Keratinocyte (primary cell): ENCODE measurements around the gene CHST13. TPM values are rescaled to one million over a fixed set of nuclear protein-coding genes. Genes with fewer than 3 reads are reported as not detected.

ENCODE experiments used
- DNase-seq: peaks from one replicate; pipeline ENCODE4 v3.0.0-alpha.2; 2011; ENCODE audit warnings: low read depth, missing footprints, low spot score
- FAIRE-seq: peaks from 2 replicates; lab custom pipeline; 2011; peaks lifted over from hg19 to GRCh38; lab: Jason Lieb, UNC
- H2AFZ ChIP-seq: 2 replicates; pipeline ENCODE4 v1.6.0; 2012; ENCODE audit warnings: low read length, control low read depth, inconsistent platforms; ENCODE audit not compliant: control insufficient read depth
- H3K27ac ChIP-seq: 2 replicates; pipeline ENCODE4 v1.5.1; 2011; ENCODE audit warnings: low read length; ENCODE audit not compliant: control insufficient read depth, insufficient read depth
- H3K27me3 ChIP-seq: 3 replicates; pipeline ENCODE4 v1.6.0; 2011; ENCODE audit warnings: low read length; ENCODE audit not compliant: control insufficient read depth, insufficient read depth; ENCODE audit errors: extremely low read depth
- H3K36me3 ChIP-seq, 2 experiments: 2 replicates in 1 of 2; 3 replicates in 1 of 2; pipeline ENCODE4 v1.5.1; 2011; ENCODE audit warnings: low read length in 2 of 2, mild to moderate bottlenecking in 1 of 2; ENCODE audit not compliant: control insufficient read depth in 2 of 2, insufficient read depth in 2 of 2; ENCODE audit errors: extremely low read depth in 1 of 2
- H3K4me1 ChIP-seq: 3 replicates; pipeline ENCODE4 v1.5.1; 2011; ENCODE audit warnings: low read length; ENCODE audit not compliant: control insufficient read depth, insufficient read depth; ENCODE audit errors: extremely low read depth
- H3K4me2 ChIP-seq: 3 replicates; pipeline ENCODE4 v1.6.0; 2011; ENCODE audit warnings: low read depth, low read length; ENCODE audit not compliant: control insufficient read depth, insufficient read depth; ENCODE audit errors: extremely low read depth
- H3K4me3 ChIP-seq, 3 experiments: fragments of 200-600 bp in 1 of 3; sonication (generic) in 1 of 3; 2 replicates in 2 of 3; 3 replicates in 1 of 3; pipeline ENCODE4 v1.5.1; 2011 to 2016; ENCODE audit warnings: low read length in 3 of 3, mild to moderate bottlenecking in 3 of 3, control low read depth in 2 of 3, inconsistent platforms in 1 of 3, low read depth in 1 of 3, mixed read lengths in 1 of 3, mixed run types in 1 of 3, moderate library complexity in 1 of 3; ENCODE audit not compliant: control insufficient read depth in 2 of 3, insufficient read depth in 2 of 3; ENCODE audit errors: extremely low read depth in 1 of 3
- H3K79me2 ChIP-seq: 2 replicates; pipeline ENCODE4 v1.6.0; 2012; ENCODE audit warnings: low read length; ENCODE audit not compliant: control insufficient read depth, insufficient read depth
- H3K9ac ChIP-seq: 3 replicates; pipeline ENCODE4 v1.6.0; 2011; ENCODE audit warnings: low read length; ENCODE audit not compliant: control insufficient read depth, insufficient read depth; ENCODE audit errors: extremely low read depth
- H3K9me1 ChIP-seq: 3 replicates; pipeline ENCODE4 v1.6.0; 2011; ENCODE audit warnings: low read length; ENCODE audit not compliant: control insufficient read depth, insufficient read depth; ENCODE audit errors: extremely low read depth
- H3K9me3 ChIP-seq: 2 replicates; pipeline ENCODE4 v1.5.1; 2012; ENCODE audit warnings: low read depth, low read length; ENCODE audit not compliant: control insufficient read depth
- H4K20me1 ChIP-seq: 3 replicates; pipeline ENCODE4 v1.6.0; 2011; ENCODE audit warnings: low read length; ENCODE audit not compliant: control insufficient read depth, insufficient read depth; ENCODE audit errors: extremely low read depth
- CTCF ChIP-seq, 3 experiments: IDR thresholded peaks in 1 of 3; conservative IDR thresholded peaks in 1 of 3; optimal IDR thresholded peaks in 1 of 3; 2 replicates in 2 of 3; 3 replicates in 1 of 3; pipeline versions ENCODE3 to v1.5.1; 2011; ENCODE audit warnings: low read length in 3 of 3, mild to moderate bottlenecking in 3 of 3, moderate library complexity in 2 of 3, control low read depth in 1 of 3, inconsistent platforms in 1 of 3; ENCODE audit not compliant: insufficient read depth in 2 of 3; ENCODE audit errors: extremely low read depth in 1 of 3
- EZH2 ChIP-seq: IDR thresholded peaks from one replicate; pipeline ENCODE4 v1.6.1; 2012; ENCODE audit warnings: inconsistent platforms, mild to moderate bottlenecking, low read length, moderate library complexity
- dilution Hi-C: fragments of 300-500 bp; cut with MboI; formaldehyde crosslinking; loops from one replicate; pipeline ENCODE4 v1.7.0; 2020; ENCODE audit warnings: low sequenced_read_pairs; ENCODE audit not compliant: extremely low pct_ligation_motif_present
- polyA plus RNA-seq, 5 experiments: library from polyadenylated mRNA; depleted of rRNA in 3 of 5; stranded (reverse) in 3 of 5; stranded (forward) in 1 of 5; unstranded in 1 of 5; fragments of >200 nt; gene quantifications; 1 replicate in 1 of 5; 2 replicates in 3 of 5; 3 replicates in 1 of 5; pipeline versions ENCODE4 v1.2.1 to v1.2.3, GENCODE V29; 2011 to 2012; ENCODE audit warnings: missing spikeins in 2 of 5, low read depth in 1 of 5, low replicate concordance in 1 of 5

Gene CHST13
- polyA plus RNA-seq, 1 donor (not counting 4 experiments of a cell fraction or from before 2014, with no cell fraction given) = not detected

GRCh38 chr3:126486360-126486847 lies 37.6 kb upstream of the CHST13 start:
- Histone ChIP-seq H3K27ac (no peak overlapping the region), H3K36me3 (no peaks in the 10 kb centered on the region), H3K9me3 (no peaks in the 10 kb centered on the region), H3K4me2 (peak overlapping the region; percentile 4), H3K4me1 (peaks cover 14% of the 10 kb centered on the region), H2AFZ (no peak overlapping the region), H3K79me2 (no peaks in the 10 kb centered on the region), H4K20me1 (no peaks in the 10 kb centered on the region), H3K9ac (no peak overlapping the region), H3K9me1 (no peaks in the 10 kb centered on the region), H3K27me3 (peaks cover 5% of the 10 kb centered on the region), H3K4me3 (no peak overlapping the region)
- FAIRE-seq (peak; percentile 73), DNase-seq (no peak)
- dilution Hi-C loops = no loop called here
- TF ChIP-seq CTCF (optimal IDR thresholded peaks at IDR 0.05 in 1 of 3, IDR thresholded peaks at IDR 0.05 in 1 of 3, conservative IDR thresholded peaks at IDR 0.05 in 1 of 3; ENCODE audit: extremely low read depth in 1 of 3, insufficient read depth in 2 of 3, low read length in 3 of 3) = no peak
- no peak for TF ChIP-seq EZH2

GRCh38 chr3:126487151-126487771 lies 36.7 kb upstream of the CHST13 start:
- no peak overlapping the region for H3K9ac ChIP-seq
- no peaks in the 10 kb centered on the region for H3K9me1 ChIP-seq
- dilution Hi-C loops = no loop called here
- H2AFZ ChIP-seq = peak overlapping the region; percentile 60
- H3K27me3 ChIP-seq = peaks cover 6% of the 10 kb centered on the region
- no peak for TF ChIP-seq CTCF (optimal IDR thresholded peaks at IDR 0.05 in 1 of 3, IDR thresholded peaks at IDR 0.05 in 1 of 3, conservative IDR thresholded peaks at IDR 0.05 in 1 of 3; ENCODE audit: extremely low read depth in 1 of 3, insufficient read depth in 2 of 3, low read length in 3 of 3)
- TF ChIP-seq EZH2 = no peak
- H3K36me3 ChIP-seq = no peaks in the 10 kb centered on the region
- H3K4me3 ChIP-seq = no peak overlapping the region
- H3K4me1 ChIP-seq = peaks cover 14% of the 10 kb centered on the region
- peak; percentile 13 for FAIRE-seq
- DNase-seq = no peak
- H3K27ac ChIP-seq = no peak overlapping the region
- no peaks in the 10 kb centered on the region for H3K9me3 ChIP-seq
- no peaks in the 10 kb centered on the region for H3K79me2 ChIP-seq
- no peaks in the 10 kb centered on the region for H4K20me1 ChIP-seq
- peak overlapping the region; percentile 4 for H3K4me2 ChIP-seq
